ENCODE data around the gene ADAM12.

DNA sequence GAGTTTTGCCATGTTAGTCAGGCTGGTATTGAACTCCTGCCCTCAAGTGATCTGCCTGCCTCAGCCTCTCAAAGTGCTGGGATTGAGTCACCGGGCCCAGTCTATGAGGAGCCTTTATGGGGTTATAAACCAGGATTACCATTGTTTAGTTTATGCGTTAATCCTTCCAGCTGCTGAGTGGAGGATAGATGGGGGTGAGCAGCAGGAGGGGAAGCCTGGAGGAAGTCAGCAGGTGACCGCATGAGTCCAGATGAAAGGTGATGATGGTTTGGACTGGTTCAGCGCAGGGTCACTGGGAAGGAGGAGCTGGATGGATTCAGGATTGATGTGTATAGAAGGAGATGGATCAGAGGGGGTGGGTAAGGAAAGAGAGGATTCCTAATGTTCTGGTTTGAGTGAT, 197.1 kb downstream of the ADAM12 start:
- no peak for TF ChIP-seq RBBP5 (IDR thresholded peaks at IDR 0.05; ENCODE audit: borderline replicate concordance, insufficient read depth, low read length, poor library complexity, severe bottlenecking)
- no peak for TF ChIP-seq SRF (CRISPR knock-in tag; IDR thresholded peaks at IDR 0.05)
- TF ChIP-seq, protein P1, sequence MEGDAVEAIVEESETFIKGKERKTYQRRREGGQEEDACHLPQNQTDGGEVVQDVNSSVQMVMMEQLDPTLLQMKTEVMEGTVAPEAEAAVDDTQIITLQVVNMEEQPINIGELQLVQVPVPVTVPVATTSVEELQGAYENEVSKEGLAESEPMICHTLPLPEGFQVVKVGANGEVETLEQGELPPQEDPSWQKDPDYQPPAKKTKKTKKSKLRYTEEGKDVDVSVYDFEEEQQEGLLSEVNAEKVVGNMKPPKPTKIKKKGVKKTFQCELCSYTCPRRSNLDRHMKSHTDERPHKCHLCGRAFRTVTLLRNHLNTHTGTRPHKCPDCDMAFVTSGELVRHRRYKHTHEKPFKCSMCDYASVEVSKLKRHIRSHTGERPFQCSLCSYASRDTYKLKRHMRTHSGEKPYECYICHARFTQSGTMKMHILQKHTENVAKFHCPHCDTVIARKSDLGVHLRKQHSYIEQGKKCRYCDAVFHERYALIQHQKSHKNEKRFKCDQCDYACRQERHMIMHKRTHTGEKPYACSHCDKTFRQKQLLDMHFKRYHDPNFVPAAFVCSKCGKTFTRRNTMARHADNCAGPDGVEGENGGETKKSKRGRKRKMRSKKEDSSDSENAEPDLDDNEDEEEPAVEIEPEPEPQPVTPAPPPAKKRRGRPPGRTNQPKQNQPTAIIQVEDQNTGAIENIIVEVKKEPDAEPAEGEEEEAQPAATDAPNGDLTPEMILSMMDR (IDR thresholded peaks at IDR 0.05 in 2 of 3, conservative IDR thresholded peaks at IDR 0.05 in 1 of 3; ENCODE audit: insufficient read depth in 2 of 3, low read depth in 1 of 3, low read length in 3 of 3), result no peak
- TF ChIP-seq, protein P2, sequence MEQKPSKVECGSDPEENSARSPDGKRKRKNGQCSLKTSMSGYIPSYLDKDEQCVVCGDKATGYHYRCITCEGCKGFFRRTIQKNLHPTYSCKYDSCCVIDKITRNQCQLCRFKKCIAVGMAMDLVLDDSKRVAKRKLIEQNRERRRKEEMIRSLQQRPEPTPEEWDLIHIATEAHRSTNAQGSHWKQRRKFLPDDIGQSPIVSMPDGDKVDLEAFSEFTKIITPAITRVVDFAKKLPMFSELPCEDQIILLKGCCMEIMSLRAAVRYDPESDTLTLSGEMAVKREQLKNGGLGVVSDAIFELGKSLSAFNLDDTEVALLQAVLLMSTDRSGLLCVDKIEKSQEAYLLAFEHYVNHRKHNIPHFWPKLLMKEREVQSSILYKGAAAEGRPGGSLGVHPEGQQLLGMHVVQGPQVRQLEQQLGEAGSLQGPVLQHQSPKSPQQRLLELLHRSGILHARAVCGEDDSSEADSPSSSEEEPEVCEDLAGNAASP (IDR thresholded peaks at IDR 0.05), result no peak
- TF ChIP-seq, protein P3, sequence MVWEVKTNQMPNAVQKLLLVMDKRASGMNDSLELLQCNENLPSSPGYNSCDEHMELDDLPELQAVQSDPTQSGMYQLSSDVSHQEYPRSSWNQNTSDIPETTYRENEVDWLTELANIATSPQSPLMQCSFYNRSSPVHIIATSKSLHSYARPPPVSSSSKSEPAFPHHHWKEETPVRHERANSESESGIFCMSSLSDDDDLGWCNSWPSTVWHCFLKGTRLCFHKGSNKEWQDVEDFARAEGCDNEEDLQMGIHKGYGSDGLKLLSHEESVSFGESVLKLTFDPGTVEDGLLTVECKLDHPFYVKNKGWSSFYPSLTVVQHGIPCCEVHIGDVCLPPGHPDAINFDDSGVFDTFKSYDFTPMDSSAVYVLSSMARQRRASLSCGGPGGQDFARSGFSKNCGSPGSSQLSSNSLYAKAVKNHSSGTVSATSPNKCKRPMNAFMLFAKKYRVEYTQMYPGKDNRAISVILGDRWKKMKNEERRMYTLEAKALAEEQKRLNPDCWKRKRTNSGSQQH (CRISPR knock-in tag; IDR thresholded peaks at IDR 0.05), result no peak
- TF ChIP-seq, protein P4, sequence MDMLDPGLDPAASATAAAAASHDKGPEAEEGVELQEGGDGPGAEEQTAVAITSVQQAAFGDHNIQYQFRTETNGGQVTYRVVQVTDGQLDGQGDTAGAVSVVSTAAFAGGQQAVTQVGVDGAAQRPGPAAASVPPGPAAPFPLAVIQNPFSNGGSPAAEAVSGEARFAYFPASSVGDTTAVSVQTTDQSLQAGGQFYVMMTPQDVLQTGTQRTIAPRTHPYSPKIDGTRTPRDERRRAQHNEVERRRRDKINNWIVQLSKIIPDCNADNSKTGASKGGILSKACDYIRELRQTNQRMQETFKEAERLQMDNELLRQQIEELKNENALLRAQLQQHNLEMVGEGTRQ (CRISPR knock-in tag; IDR thresholded peaks at IDR 0.05), result no peak
- TF ChIP-seq ZBTB7A (IDR thresholded peaks at IDR 0.05; ENCODE audit: borderline replicate concordance, control insufficient read depth, low read depth, low read length), result no peak

All from K562 (cell line).